Myometrial cell (primary cell): ENCODE data around the gene MKRN3. TPM values are rescaled to one million over a fixed set of nuclear protein-coding genes. Genes with fewer than 3 reads are reported as not detected.

Experiments
- total RNA-seq: library from RNA; depleted of rRNA; stranded (reverse); fragments of >200 nt; gene quantifications from 2 replicates; pipeline ENCODE4 v1.2.3, GENCODE V29; 2015

Gene MKRN3
- total RNA-seq = not detected in 2 replicates

GRCh38 chr15:23565395-23566070 is at the start of gene MKRN3:
Gene MKRN3 (plus strand): TSS chr15:23565674. CDS start chr15:23565783, 109 bp downstream.

Other genes with a start within 250 kb of the MKRN3 start
- gene GOLGA6L26, start 231.5 kb upstream of the MKRN3 start, total RNA-seq = not detected in 2 replicates
- gene GOLGA8S, start 210.9 kb upstream of the MKRN3 start, total RNA-seq = not detected in 2 replicates
- not detected in 2 replicates for gene GOLGA6L2, start 118.4 kb upstream of the MKRN3 start, total RNA-seq
- not detected in 2 replicates for gene MAGEL2, start 82.2 kb downstream of the MKRN3 start, total RNA-seq
- 26.2 and 34.0 TPM in 2 replicates for gene NDN, start 121.6 kb downstream of the MKRN3 start, total RNA-seq